Thyroid gland (tissue), 4 donors: ENCODE results near the gene HPN. TPM values are rescaled to one million over a fixed set of nuclear protein-coding genes. Genes with fewer than 3 reads are reported as not detected.
A peak's percentile ranks its signal among the peaks of the same experiment; 100 is the strongest.
"Not testable (repeated sequence)": the region's sequence is repeated elsewhere in the genome, so short reads cannot be mapped to it uniquely, and the experiment has no call there.

Source experiments
- DNase-seq, 2 donors: peaks; one replicate each; pipeline ENCODE4 v3.0.0-alpha.2; 2019
- H3K27ac ChIP-seq, 3 donors: fragments of 200-600 bp; sonication (generic); 1 replicate in 2 of 3; 2 replicates in 1 of 3; pipeline ENCODE4 v1.5.1; 2016 to 2019; ENCODE audit warnings: mild to moderate bottlenecking in 1 of 3, moderate library complexity in 1 of 3
- H3K27me3 ChIP-seq: fragments of 200-600 bp; sonication (generic); one replicate; pipeline ENCODE4 v1.5.1; 2019
- H3K36me3 ChIP-seq, 2 donors: fragments of 200-600 bp; sonication (generic); one replicate each; pipeline ENCODE4 v1.5.1; 2016 to 2019
- H3K4me1 ChIP-seq, 2 donors: fragments of 200-600 bp; sonication (generic); one replicate each; pipeline ENCODE4 v1.5.1; 2017 to 2019
- H3K4me3 ChIP-seq, 3 donors: fragments of 200-600 bp; sonication (generic); replicated peaks in 1 of 3; 1 replicate in 2 of 3; 2 replicates in 1 of 3; pipeline ENCODE4 v1.5.1; 2016; ENCODE audit warnings: mild to moderate bottlenecking in 1 of 3
- H3K9me3 ChIP-seq: fragments of 200-600 bp; sonication (generic); one replicate; pipeline ENCODE4 v1.5.1; 2017
- POLR2A ChIP-seq, 2 donors: fragments of 450-650 bp; IDR thresholded peaks; one replicate each; pipeline ENCODE4 v1.6.1; 2017; ENCODE audit warnings: antibody characterized with exemption in 2 of 2, mild to moderate bottlenecking in 2 of 2, moderate library complexity in 1 of 2
- WGBS, 2 donors: methylation state at CpG; one replicate each; pipeline ENCODE4 v1.1.5; 2017; 5-methylcytosine and 5-hydroxymethylcytosine counted together
- intact Hi-C: fragments of 100-400 bp; cut with DNase I; formaldehyde crosslinking; loops from one replicate; pipeline ENCODE4 v1.15.1; 2023
- total RNA-seq, 4 donors: library from RNA; depleted of rRNA; stranded (reverse); fragments of >200 nt; gene quantifications; one replicate each; pipeline ENCODE4 v1.2.3, GENCODE V29; 2016
- TF ChIP-seq, protein P1 (sequence below), 6 experiments: fragments of 200-600 bp in 3 of 6; fragments of 450-650 bp in 3 of 6; sonication (generic) in 3 of 6; IDR thresholded peaks; one replicate each; pipeline ENCODE4 v1.5.1; 2016 to 2019; ENCODE audit warnings: antibody characterized with exemption in 6 of 6, mild to moderate bottlenecking in 2 of 6, inconsistent platforms in 1 of 6, moderate library complexity in 1 of 6

Gene HPN
- total RNA-seq, 4 donors from 2014 or later = 16.3 to 19.3 (median 17.9) TPM

DNA sequence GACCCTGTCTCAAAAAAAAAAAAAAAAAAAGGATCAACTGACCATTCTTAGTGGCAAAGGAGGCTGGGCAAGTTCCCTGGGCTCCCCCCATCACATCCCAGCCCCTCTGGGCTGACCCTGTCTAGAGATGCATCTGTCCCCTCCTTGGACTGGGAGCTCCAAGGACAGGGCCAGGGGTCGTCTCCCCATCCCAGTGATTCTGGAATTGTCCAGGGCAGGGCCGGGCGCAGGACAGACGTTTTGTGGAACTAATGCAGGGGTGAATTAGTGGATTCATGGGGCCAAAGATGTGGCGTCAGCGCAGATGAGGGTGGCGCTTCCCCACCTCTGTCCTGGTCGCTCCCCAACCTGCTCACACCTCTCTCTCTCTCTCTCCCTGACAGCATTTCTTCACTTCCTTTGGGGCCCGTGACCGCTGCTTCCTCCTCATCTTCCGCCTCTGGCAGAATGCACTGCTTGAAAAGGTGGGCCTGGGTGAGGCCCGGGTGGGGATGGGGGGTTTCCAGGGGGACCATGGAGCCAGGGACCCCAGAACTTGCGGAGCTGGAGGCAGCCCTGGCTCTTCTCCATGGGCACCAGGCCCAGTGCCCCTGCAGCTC lies 30.3 kb upstream of the HPN start:
- 86 to 92% methylated on average over 10 to 13 of the region's 13 CpGs for WGBS, 2 donors
- no peaks in the 10 kb centered on the region for H3K9me3 ChIP-seq
- intact Hi-C loops = loop anchor here (5.0 kb wide), 1 partner anchor 39 kb away; no protein-coding TSS in a partner anchor
- TF ChIP-seq, protein P1, sequence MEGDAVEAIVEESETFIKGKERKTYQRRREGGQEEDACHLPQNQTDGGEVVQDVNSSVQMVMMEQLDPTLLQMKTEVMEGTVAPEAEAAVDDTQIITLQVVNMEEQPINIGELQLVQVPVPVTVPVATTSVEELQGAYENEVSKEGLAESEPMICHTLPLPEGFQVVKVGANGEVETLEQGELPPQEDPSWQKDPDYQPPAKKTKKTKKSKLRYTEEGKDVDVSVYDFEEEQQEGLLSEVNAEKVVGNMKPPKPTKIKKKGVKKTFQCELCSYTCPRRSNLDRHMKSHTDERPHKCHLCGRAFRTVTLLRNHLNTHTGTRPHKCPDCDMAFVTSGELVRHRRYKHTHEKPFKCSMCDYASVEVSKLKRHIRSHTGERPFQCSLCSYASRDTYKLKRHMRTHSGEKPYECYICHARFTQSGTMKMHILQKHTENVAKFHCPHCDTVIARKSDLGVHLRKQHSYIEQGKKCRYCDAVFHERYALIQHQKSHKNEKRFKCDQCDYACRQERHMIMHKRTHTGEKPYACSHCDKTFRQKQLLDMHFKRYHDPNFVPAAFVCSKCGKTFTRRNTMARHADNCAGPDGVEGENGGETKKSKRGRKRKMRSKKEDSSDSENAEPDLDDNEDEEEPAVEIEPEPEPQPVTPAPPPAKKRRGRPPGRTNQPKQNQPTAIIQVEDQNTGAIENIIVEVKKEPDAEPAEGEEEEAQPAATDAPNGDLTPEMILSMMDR (IDR thresholded peaks at IDR 0.05) = no peak
- no peak for TF ChIP-seq POLR2A (IDR thresholded peaks at IDR 0.05)
- H3K36me3 ChIP-seq = peaks cover 34 to 35% of the 10 kb centered on the region in 2 donors
- no peak for DNase-seq
- peaks cover 2 to 30% of the 10 kb centered on the region in 2 donors for H3K4me1 ChIP-seq
- H3K4me3 ChIP-seq = no peak overlapping the region
- H3K27ac ChIP-seq = peak overlapping the region in 1 of 3 donors; percentile 7
- H3K27me3 ChIP-seq = no peaks in the 10 kb centered on the region

DNA sequence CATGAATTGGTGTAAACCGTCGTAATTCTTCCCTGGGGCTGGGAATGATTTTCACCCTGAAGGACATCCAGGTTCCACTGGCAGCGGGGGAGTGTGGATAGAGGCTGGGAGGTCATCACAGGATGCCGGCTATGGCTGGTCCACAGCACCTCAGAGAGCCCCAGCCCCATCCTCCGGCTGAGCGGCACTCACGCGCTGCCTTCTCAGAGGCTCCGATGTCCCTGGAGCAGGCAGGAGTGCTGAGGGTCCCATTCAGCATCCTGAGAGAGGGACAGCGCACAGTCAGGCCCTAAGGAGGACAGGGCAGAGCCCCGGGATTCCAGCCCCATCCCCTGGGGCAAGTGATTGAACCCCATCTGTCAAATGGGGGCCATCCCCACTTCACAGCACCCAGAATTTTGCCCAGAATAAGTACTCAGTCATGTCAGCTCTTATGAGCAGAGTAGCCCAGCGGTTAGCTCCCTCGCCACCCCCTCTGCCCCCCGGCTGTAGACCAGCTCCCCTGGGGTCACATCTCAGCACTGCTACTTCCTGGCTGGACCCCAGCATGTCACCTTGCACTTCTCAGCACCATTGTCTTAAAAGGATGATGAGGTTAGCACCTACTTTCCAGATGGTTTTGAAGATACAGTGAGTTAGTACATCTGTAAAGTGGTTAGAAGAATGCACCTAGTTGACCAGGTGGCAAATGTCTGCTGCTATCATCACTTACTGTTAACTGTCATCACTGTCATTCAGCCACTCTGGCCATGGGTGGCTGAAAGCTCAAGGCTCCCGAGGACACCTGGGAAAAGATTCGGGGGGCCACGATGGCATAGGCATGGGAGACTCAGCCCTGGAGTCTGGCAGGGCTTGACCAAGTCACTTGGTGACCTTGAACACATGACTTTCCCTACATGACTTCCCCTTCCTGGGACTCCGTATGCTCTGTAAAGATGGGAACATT lies 29.5 kb upstream of the HPN start:
- H3K4me1 ChIP-seq = peaks cover 0 to 22% of the 10 kb centered on the region in 2 donors
- no peak for DNase-seq
- peaks cover 34 to 38% of the 10 kb centered on the region in 2 donors for H3K36me3 ChIP-seq
- whole genome bisulfite sequencing, 2 donors = 86 to 92% methylated on average over 14 to 17 of the region's 18 CpGs
- peak overlapping the region in 1 of 3 donors; percentile 26 for H3K27ac ChIP-seq
- no peaks in the 10 kb centered on the region for H3K9me3 ChIP-seq
- TF ChIP-seq POLR2A (IDR thresholded peaks at IDR 0.05) = no peak
- TF ChIP-seq, protein P1 (IDR thresholded peaks at IDR 0.05) = no peak
- H3K4me3 ChIP-seq = no peak overlapping the region
- intact Hi-C loops = loop anchor here (5.0 kb wide), 1 partner anchor 40 kb away; no protein-coding TSS in a partner anchor
- H3K27me3 ChIP-seq = no peaks in the 10 kb centered on the region

DNA sequence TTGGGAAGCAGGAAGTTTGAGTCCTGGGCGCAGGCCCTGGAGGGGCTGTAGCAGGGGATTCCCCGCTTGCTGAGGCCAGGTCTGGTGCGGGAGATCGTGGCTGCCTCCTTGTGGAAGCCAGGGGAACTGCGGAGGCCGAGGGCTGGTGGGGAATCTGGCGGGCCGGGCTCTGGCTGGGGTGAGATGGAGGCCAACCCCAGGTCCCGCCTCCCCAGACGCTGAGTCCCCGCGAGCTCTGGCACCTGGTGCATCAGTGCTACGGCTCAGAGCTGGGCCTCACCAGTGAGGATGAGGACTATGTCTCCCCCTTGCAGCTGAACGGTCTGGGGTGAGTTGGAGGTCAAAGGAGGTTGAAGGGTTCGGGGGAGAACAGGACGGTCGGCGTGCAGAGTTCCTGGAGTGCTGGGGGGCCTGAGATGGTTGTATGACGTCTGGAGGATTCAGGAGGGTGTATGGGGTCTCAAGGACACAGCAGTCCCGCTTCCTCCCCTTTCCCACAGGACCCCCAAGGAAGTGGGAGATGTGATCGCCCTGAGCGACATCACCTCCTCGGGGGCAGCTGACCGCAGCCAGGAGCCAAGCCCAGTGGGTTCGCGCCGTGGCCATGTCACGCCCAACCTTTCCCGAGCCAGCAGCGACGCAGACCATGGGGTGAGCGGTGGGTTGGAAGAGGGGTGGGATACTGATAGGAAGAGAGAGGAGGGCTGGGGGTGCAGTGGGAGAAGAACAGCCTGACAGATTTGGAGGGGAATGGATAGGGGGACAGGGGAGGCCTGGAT lies 28.3 kb upstream of the HPN start:
- intact Hi-C loops = loop anchor here (5.0 kb wide), 1 partner anchor 41 kb away; no protein-coding TSS in a partner anchor
- Histone ChIP-seq H3K27me3 (no peaks in the 10 kb centered on the region), H3K4me3 (no peak overlapping the region), H3K9me3 (no peaks in the 10 kb centered on the region), H3K27ac (peak overlapping the region in 1 of 3 donors; percentile 26), H3K36me3 (peaks cover 36 to 43% of the 10 kb centered on the region in 2 donors), H3K4me1 (peaks cover 0 to 16% of the 10 kb centered on the region in 2 donors)
- 67 to 68% methylated on average over 27 to 29 of the region's 32 CpGs for WGBS, 2 donors
- peak; percentile 55 to 63 for DNase-seq
- TF ChIP-seq, protein P1 (IDR thresholded peaks at IDR 0.05) = peak; percentile 83 to 97 (median 88)
- TF ChIP-seq POLR2A (IDR thresholded peaks at IDR 0.05) = no peak

DNA sequence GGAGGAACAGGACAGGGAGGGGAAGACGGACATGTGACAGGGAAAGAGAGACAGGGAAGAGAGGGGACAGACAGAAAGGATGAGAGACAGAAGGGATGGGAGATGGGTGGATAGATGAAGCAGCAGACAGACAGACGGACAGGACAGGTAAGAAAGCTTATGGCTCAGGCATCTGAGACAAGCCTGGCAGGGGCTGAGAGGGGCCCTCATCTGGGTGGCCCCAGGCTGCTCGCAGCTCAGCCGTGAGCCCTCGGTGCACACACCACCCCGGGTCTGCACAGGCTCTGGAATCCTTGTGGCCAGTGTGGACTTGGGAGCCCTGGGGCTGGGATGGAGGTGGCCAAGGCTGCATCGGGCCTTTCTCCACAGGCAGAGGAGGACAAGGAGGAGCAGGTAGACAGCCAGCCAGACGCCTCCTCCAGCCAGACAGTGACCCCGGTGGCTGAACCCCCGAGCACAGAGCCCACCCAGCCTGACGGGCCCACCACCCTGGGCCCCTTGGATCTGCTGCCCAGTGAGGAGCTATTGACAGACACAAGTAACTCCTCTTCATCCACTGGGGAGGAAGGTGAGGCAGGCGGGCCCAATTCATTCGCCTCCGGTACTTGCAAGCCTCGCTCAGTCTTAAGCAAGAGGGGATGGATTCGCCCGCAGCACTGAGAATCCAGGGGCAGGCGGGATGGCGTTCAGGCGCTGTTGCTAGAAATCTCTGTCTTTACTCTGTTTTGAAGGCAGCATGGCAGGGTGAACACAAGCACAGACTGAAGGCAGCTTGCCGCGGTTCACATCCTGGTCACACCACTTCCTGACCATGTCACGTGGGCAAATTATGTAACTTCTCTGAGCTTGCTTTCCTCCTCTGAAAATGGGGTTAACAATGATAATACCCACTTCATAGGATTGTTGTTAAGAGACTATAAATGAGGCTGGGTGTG lies 27.4 kb upstream of the HPN start:
- H3K4me3 ChIP-seq = no peak overlapping the region
- no peaks in the 10 kb centered on the region for H3K27me3 ChIP-seq
- TF ChIP-seq POLR2A (IDR thresholded peaks at IDR 0.05) = no peak
- TF ChIP-seq, protein P1 (IDR thresholded peaks at IDR 0.05) = no peak
- H3K4me1 ChIP-seq = peaks cover 0 to 16% of the 10 kb centered on the region in 2 donors
- 86 to 90% methylated on average over 18 to 21 of the region's 23 CpGs for WGBS, 2 donors
- intact Hi-C loops = loop anchor here (5.0 kb wide), 1 partner anchor 42 kb away; no protein-coding TSS in a partner anchor
- DNase-seq = no peak
- H3K36me3 ChIP-seq = peaks cover 41 to 50% of the 10 kb centered on the region in 2 donors
- H3K27ac ChIP-seq = no peak overlapping the region
- no peaks in the 10 kb centered on the region for H3K9me3 ChIP-seq

DNA sequence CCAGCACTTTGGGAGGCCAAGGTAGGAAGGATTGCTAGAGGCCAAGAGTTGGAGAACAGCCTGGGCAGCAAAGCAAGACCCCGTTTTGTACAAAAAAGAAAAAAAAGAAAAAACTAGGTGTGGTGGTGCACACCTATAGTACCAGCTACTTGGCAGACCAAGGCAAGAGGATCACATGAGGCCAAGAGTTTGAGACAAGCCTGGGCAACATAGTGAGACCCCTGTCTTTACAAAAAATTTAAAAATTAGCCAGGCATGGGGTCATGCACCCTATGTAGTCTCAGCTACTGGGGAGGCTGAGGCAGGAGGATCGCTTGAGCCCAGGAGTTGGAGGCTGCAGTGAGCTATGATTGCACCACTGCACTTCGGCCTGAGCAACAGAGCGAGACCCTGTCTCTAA lies 26.7 kb upstream of the HPN start:
- not testable (repeated sequence) for DNase-seq, H3K27ac ChIP-seq, H3K4me3 ChIP-seq, H3K27me3 ChIP-seq, H3K9me3 ChIP-seq
- WGBS, 2 donors = 92 to 93% methylated on average over 4 of the region's 4 CpGs
- Histone ChIP-seq H3K4me1 (peaks cover 0 to 16% of the 10 kb centered on the region in 2 donors), H3K36me3 (peaks cover 44 to 50% of the 10 kb centered on the region in 2 donors)
- intact Hi-C loops = loop anchor here (5.0 kb wide), 1 partner anchor 42 kb away; no protein-coding TSS in a partner anchor
